ENCODE results near the gene DCC.

DCC gene

DNA sequence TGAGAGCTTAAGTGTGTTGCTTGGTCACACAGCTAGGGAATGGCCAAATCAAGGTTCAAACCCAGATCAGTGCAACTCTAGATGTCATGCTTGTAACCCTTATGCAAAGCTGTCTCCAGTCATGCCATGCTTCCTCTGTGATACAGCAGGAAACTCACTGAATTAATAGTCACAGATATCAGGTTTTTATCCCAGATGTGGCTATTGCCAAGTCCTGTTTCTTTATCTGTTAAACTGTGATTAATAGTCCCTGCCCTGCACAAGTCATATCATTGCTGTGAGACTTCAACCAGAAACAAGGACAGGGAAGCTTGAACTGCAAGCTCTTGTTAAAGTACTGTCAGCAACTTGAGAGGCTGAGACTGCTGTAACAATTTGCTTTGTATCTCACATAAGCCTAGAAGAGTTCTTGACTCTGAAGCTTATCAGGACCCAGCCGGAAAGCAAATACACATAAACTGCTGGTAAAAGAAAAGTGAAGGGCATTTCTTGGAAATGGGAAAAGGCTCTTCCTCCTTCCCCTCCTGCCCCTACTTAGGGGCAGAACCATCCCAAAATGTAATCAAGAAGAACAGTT is 609.0 kb downstream of the DCC start:
- no peaks in the 10 kb centered on the region for H3K36me3 ChIP-seq (replicated peaks; ENCODE audit: insufficient read depth, low read length)
- no peaks in the 10 kb centered on the region for H3K4me1 ChIP-seq (ENCODE audit: low read length)
- H3K79me2 ChIP-seq (ENCODE audit: low read length) = no peaks in the 10 kb centered on the region
- H3K9me2 ChIP-seq (replicated peaks; ENCODE audit: insufficient read depth, low read length) = no peaks in the 10 kb centered on the region
- TF ChIP-seq EZH2phosphoT487 (IDR thresholded peaks at IDR 0.05; ENCODE audit: low read length) = no peak
- TF ChIP-seq, protein P1, sequence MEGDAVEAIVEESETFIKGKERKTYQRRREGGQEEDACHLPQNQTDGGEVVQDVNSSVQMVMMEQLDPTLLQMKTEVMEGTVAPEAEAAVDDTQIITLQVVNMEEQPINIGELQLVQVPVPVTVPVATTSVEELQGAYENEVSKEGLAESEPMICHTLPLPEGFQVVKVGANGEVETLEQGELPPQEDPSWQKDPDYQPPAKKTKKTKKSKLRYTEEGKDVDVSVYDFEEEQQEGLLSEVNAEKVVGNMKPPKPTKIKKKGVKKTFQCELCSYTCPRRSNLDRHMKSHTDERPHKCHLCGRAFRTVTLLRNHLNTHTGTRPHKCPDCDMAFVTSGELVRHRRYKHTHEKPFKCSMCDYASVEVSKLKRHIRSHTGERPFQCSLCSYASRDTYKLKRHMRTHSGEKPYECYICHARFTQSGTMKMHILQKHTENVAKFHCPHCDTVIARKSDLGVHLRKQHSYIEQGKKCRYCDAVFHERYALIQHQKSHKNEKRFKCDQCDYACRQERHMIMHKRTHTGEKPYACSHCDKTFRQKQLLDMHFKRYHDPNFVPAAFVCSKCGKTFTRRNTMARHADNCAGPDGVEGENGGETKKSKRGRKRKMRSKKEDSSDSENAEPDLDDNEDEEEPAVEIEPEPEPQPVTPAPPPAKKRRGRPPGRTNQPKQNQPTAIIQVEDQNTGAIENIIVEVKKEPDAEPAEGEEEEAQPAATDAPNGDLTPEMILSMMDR (IDR thresholded peaks at IDR 0.05; ENCODE audit: low read length) = no peak
- no peak for TF ChIP-seq EZH2 (optimal IDR thresholded peaks at IDR 0.05; ENCODE audit: low read depth, low read length)
- H3K9ac ChIP-seq (ENCODE audit: low read length) = no peak overlapping the region
- no peaks in the 10 kb centered on the region for H4K20me1 ChIP-seq (ENCODE audit: insufficient read depth, low read length)
- H3K4me3 ChIP-seq (ENCODE audit: low read length) = no peak overlapping the region
- H3K4me2 ChIP-seq (ENCODE audit: low read depth, low read length) = no peak overlapping the region
- H3K9me3 ChIP-seq (replicated peaks; ENCODE audit: insufficient read depth, low read length) = no peaks in the 10 kb centered on the region
- no peaks in the 10 kb centered on the region for H3K27me3 ChIP-seq (replicated peaks; ENCODE audit: insufficient read depth, low read length)
- no peak overlapping the region for H2AFZ ChIP-seq (ENCODE audit: low read length)
- H3F3A ChIP-seq (ENCODE audit: insufficient read depth, low read length) = no peaks in the 10 kb centered on the region
- no peak for DNase-seq
- H3K27ac ChIP-seq (ENCODE audit: low read length) = no peak overlapping the region

GRCh38 chr18:52950155-52950554 is 610.2 kb downstream of the DCC start:
- H3K27me3 ChIP-seq (replicated peaks; ENCODE audit: insufficient read depth, low read length) = no peaks in the 10 kb centered on the region
- no peak overlapping the region for H3K4me2 ChIP-seq (ENCODE audit: low read depth, low read length)
- no peaks in the 10 kb centered on the region for H4K20me1 ChIP-seq (ENCODE audit: insufficient read depth, low read length)
- no peaks in the 10 kb centered on the region for H3K9me2 ChIP-seq (replicated peaks; ENCODE audit: insufficient read depth, low read length)
- DNase-seq = no peak
- H3K27ac ChIP-seq (ENCODE audit: low read length) = no peak overlapping the region
- H3K79me2 ChIP-seq (ENCODE audit: low read length) = no peaks in the 10 kb centered on the region
- H2AFZ ChIP-seq (ENCODE audit: low read length) = no peak overlapping the region
- H3K4me3 ChIP-seq (ENCODE audit: low read length) = no peak overlapping the region
- H3K4me1 ChIP-seq (ENCODE audit: low read length) = no peaks in the 10 kb centered on the region
- no peaks in the 10 kb centered on the region for H3F3A ChIP-seq (ENCODE audit: insufficient read depth, low read length)
- H3K36me3 ChIP-seq (replicated peaks; ENCODE audit: insufficient read depth, low read length) = no peaks in the 10 kb centered on the region
- no peak overlapping the region for H3K9ac ChIP-seq (ENCODE audit: low read length)
- H3K9me3 ChIP-seq (replicated peaks; ENCODE audit: insufficient read depth, low read length) = no peaks in the 10 kb centered on the region
- TF ChIP-seq EZH2phosphoT487 (IDR thresholded peaks at IDR 0.05; ENCODE audit: low read length) (no peak), EZH2 (optimal IDR thresholded peaks at IDR 0.05; ENCODE audit: low read depth, low read length) (no peak)
- TF ChIP-seq, protein P1 (IDR thresholded peaks at IDR 0.05; ENCODE audit: low read length) = no peak

DNA sequence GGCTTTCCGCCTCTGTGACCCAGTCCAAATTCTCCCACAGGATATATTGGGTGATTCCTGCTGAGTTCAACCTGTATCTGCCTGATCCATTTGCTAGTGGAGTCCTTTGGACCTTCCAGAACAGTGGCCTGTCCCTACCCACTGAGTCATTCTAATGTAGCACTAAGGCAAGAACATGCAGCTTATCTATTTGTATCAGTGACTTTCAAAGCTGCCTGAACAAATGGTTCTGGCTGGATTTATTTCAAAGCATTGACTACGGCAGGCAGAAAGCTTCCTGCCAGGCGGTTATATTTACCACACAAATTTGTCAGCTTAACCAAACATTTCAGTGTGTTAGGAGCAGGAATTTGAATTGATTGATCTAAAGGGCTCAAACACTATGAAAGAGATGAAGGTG is 613.4 kb downstream of the DCC start:
- Histone ChIP-seq H3K27ac (ENCODE audit: low read length) (no peak overlapping the region), H3K4me2 (ENCODE audit: low read depth, low read length) (no peak overlapping the region), H3F3A (ENCODE audit: insufficient read depth, low read length) (no peaks in the 10 kb centered on the region), H3K9ac (ENCODE audit: low read length) (no peak overlapping the region), H3K36me3 (replicated peaks; ENCODE audit: insufficient read depth, low read length) (no peaks in the 10 kb centered on the region), H3K79me2 (ENCODE audit: low read length) (no peaks in the 10 kb centered on the region), H3K9me2 (replicated peaks; ENCODE audit: insufficient read depth, low read length) (no peaks in the 10 kb centered on the region), H3K4me1 (ENCODE audit: low read length) (no peaks in the 10 kb centered on the region), H3K27me3 (replicated peaks; ENCODE audit: insufficient read depth, low read length) (no peaks in the 10 kb centered on the region), H2AFZ (ENCODE audit: low read length) (no peak overlapping the region), H4K20me1 (ENCODE audit: insufficient read depth, low read length) (no peaks in the 10 kb centered on the region), H3K9me3 (replicated peaks; ENCODE audit: insufficient read depth, low read length) (no peaks in the 10 kb centered on the region), H3K4me3 (ENCODE audit: low read length) (no peak overlapping the region)
- no peak for TF ChIP-seq EZH2phosphoT487 (IDR thresholded peaks at IDR 0.05; ENCODE audit: low read length)
- TF ChIP-seq, protein P1 (IDR thresholded peaks at IDR 0.05; ENCODE audit: low read length) = no peak
- TF ChIP-seq EZH2 (optimal IDR thresholded peaks at IDR 0.05; ENCODE audit: low read depth, low read length) = no peak
- no peak for DNase-seq

Data from MM.1S (cell line).